Renal pelvis (tissue), 4 donors: ENCODE results near the gene CCDC102A. TPM values are rescaled to one million over a fixed set of nuclear protein-coding genes. Genes with fewer than 3 reads are reported as not detected.
A peak's percentile ranks its signal among the peaks of the same experiment; 100 is the strongest.

ENCODE experiments used
- DNase-seq: peaks from one replicate; pipeline ENCODE4 v3.0.0-alpha.2; 2013
- polyA plus RNA-seq, 3 donors: library from polyadenylated mRNA; unstranded; fragments of 120-200 nt; gene quantifications; one replicate each; pipeline ENCODE4 v1.2.1, GENCODE V29; 2013; ENCODE audit not compliant: insufficient read length in 3 of 3

The CCDC102A gene
- polyA plus RNA-seq, 3 donors = 15.3 to 20.6 (median 19.6) TPM

DNA sequence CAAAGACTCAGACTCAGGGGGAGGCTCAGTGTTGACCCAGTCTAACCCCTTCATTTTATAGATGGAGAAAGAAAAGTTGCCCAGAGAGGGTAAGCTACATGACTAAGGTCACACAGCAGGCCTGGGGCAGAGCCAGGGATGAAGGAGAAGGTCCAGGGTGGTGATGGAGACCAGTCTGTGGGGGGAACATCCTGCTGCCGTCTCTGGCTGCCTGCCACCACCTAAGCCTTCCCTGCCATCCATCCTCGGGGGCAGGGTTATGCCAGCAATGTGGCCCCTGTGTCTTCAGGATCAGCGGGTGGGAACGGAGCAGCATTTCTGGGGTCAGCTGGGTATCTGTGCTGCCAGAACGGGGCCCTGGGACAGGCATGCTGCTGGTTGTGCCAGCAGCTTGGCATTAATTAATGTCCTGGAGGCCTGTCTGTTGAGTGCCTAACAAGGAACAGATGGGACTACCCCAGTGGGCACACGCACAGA is 55.6 kb downstream of the CCDC102A start:
- DNase-seq = no peak

DNA sequence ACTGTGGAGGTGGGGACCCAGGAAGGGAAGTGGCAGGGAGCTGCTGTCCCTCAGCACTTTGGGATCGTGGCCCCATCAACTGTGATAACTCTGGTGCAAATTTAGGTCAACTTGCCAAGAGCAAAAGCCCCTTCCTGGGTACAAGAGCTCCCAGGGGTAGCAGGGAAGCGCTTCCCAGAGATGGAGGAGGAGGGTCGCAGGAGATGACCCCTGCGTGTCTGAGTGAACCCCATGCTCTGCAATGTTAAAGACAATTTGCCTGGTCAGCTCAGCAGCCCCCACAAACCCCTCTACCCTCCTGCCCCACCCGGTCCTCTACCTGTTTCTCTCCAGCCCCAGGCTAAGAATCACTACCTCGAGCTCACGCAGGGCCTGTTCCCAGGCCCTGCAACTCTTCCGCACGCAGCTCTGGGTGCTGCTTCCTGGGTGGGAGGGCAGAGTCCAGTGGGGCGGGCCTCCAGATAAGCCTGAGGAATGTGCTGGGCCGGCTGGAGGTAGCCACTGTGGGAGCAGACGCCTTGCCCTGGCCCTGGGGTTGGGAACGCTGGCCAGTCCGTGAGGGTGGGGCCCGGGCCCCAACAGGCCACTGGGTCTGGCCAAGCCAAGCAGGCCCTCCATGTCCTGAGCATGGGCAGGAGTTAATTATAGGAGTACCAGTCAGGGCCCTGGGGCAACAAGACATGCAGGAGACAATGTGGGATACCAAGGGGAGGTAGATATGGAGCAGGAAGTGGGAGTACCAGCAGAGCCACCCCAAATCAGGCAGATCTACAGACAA is 56.2 kb downstream of the CCDC102A start:
- DNase-seq = no peak

DNA sequence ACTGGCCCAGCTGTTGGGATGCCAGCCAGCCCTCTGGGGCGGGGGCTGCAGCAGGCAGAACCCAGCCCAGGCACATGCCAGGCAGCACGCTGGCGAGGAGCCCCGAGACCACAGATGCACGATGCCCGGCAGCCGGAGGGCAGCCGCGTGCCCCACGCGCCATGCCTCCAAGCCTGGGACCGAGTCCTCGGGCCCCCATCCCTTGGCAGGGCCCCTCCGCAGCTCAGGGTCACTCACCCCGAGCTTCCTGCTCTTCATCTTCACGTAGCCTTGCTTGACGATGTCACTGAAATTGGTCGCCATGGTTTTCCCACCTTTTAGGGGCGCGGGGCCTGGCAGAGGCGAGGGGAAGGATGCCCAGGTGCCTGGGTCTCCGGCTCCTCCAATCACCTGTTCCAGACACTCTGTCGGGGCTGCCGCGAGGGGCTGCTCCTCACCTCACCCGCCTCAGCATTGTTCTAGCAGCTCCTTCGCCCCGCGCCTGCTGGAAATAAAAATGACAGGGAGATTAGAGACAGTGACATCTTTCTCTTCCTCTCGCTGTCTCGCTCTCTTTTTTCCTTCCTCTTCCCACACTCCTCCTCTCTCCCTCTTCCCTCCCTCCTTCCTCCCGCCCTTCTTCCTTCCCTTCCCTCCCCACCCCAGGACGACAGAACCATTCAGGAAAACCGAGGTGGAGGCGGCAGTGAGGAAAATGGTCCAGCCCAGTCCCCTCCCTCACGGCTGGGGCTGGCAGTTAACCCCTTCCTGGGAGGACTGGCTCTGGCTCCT is 57.0 kb downstream of the CCDC102A start:
- peak; percentile 52 for DNase-seq

DNA sequence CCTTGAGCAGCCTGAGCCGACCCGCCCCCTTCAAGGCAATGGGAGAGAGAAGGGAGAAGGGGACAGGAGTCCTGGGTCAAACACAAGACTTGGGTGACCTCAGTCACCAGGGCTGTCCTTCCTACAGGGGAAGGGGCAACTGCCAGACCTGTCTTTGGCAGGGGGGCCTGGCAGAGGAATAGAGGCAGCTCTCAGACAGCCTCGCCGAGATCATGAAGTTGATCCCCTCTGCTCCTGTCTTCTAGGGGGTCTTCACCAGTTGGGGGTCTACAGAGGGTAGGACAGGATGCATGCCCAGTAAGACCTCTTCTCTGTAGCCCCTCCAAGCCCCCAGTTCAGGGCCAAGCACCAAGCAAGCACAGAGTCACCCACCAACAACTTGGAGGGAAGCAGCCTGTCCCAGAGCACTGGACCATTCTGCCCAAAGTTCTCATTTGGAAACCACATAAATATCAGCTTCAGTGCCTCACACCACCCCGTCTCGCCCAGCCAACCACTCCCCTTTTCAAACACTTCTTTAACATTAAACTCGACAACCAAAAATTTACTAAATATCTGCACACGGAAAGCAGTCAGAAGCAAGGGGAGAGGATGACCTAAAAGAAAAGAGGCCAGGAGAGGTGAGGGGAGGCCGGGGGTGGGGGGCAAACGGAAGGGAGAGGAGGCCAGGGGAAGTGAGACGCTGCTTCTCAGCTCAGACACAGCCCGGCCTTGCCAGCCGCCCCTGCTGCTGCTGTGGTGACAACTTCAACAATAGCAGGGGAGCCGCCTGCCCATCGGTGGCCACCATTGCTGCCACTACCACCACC is 57.8 kb downstream of the CCDC102A start:
- no peak for DNase-seq

DNA sequence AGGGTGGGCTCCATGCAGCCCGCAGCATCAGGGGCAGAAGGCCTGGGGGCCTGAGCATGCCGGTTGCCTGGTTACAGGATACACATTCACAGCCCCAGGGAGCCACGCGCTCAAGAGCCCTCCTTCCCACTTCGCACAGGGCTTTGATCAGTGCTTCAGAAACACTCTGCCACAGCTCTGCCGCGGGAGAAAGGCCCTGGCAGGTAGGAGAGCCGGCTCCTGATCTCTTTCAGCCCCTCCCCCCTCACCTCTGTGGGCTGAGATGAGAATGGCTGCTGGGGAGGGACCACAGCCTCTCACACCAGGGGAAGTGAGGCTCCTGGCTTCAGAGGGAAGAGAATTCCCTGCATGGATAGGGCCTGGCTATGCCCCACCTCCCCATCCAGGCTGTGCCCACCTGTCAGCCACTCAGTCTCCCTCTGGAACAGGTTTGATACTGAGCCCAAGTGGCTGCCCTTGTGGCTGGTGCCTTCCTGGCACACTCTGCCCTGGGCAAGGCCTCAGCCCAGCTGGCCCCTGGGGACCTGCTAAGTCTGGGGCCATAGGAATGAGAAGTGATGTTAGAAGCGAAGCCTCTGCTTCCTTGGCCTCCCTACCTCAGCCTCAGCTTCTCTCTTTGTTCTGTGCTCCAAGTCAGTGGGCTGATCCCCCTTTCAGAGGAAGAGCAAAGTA is 58.7 kb downstream of the CCDC102A start:
- no peak for DNase-seq

DNA sequence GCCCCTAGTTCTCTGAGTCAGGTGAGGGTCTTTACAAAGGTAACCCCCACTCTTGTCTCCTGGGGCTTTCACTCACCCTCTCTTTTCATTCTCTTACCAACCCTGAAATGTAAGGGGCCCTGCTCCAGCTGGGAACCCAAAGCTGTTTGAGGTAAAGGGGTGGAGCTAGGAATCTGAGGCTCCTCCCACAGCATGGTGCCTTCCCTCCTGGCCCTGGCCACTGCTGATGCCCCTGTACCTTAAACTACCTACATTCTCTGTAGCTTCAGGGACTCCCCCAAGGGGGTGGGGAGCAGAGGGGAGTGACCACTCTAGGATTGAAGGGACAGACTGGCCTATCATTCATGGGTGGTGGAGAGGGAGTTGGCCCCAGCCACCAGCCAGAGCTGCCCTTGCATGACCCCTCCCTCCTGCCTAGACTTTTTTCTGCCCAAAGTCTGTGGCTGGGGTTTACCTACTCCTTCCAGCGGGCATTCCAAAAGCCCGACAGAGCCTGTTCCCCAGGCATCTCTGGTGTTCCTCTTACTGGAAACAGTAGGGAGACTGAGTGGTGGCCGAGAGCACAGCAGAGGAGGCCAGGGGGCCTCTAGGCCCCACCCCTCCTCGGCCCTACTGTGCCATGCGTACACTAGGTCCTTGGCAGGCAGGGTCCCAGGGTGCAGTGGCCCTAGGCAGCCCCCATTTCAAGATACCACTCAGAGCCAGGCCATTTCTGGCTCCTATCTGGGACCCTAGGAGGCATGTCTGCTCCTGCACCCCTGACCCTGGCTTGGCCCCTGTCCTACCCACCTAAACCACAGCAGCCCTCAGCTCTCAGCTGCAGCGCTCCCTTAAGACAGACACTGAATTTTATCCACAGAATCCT is 59.6 kb downstream of the CCDC102A start:
- no peak for DNase-seq

DNA sequence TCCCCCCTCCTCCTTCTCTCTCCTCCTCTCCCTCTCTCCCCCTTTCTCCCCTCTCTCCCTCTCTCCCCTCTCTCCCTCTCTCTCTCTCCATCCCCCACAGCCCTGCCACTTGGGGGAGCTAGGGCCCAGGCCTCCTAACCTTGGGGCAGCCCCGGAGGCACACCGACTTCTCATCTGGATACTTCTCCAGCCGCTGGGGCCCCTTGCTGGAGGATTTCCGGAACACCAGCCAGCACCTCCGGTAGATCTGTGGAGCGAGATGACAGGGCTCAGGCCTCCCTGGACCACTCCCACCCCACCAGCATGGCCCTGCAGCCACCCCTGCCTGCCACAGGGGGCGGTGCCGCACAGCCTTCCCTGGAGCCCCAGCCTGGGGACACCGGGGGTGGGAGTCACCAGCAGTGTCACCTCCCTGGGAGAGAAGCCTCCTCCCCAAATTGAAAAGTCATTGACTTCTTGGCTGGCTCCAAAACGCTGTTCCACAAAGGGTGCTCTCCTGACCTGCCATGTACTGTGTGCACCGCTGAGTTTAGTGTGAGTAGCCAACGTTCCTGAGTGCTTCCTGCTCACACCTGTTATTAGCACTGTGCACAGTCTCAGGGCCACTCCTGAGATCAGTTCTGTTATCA is 60.5 kb downstream of the CCDC102A start:
- peak; percentile 54 for DNase-seq

DNA sequence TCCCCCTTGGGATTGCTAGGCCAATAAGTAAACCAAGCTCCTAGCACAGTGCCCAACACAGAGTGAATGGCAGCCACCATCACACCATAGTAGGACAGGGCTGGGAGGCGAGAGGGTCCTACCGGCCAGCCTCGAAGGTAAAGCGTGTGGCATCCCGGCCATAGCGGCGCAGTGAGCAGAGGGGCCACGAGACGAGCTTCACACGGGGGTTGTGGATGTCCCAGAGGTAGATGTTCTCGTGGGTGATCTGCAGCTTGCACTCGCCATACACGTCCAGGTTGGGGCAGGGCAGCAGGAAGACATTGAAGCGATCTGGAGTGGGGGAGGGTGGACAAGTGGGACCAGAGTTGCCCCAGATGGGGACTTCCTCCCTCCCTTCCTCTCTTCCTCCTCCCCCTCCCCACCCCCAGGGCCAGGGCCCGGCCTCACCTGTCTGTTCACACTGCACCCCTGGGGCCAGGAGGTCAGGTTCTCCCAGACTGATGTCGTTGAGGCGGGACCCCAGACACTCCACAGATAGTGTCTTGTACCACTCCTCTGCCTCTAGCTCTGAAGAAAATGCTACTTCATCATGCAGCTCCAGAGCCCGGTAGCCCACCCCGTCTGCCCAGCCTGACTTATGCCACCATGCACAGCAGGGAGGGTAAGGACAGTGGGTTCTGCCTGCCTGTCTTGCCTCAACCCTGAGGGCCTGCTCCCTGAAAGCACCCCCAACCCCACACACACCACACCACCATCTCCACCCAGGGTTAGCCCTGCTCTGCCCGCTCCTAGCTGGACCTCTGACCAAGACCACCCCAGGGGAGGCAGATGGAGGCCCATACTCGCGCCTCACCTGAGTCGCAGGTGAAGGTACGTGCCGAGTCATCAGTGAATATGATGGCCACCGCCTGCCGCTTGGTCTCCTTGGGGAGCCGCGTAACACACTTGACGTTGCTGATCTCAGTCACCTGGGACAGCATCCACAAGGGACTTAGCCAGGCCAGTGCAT is 61.4 kb downstream of the CCDC102A start:
- no peak for DNase-seq

DNA sequence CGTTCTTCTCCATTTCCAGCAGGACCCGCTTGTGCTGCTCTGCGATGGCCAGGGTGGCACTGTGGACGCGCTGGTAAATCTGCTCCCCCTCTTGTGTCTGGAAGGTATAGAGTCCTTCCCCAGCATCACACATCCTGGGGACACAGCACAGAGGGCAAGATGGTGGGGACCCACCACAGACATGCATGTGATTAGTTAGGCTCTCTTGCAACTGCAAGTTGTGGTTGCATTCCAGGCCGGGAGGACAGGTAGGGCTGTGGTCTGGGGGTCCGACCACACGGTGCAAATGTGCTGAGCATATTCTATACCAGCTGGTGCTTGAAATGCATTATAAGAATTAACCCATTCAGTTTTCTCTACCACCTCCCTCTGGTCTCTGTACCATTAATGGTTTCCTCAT is 62.5 kb downstream of the CCDC102A start:
- DNase-seq = no peak

DNA sequence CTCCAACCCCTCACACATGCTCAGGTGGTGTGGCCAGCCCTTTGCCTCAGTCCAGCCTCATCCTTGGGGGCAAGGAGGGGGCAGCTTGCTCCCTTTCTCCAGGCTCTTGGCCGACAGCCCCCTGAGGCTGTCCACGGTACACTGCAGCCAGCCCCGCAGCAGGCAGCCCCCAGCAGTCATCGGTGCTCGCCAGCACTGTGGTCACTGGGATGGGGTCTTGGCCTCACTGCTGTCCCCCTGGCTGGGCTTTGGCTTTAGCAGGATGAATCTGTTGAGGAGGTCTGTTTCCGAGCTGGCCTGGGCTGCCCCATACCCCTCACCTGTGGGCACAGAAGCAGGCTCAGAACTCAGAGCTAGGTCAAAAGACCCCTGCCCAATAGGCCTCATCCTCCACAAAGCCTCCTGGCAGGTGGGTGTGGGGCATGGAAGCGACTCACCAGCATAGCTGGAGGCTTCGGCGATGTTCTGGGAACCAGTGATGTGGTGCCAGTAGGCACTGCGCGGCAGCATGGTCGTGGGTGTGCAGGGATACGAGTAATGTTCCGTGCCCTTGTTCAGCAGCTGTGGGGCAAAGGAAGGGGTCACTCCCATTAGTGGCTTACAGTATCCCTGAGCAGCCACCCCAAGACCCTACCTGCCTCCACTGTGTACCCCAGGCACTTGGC is 63.1 kb downstream of the CCDC102A start:
- DNase-seq = no peak

DNA sequence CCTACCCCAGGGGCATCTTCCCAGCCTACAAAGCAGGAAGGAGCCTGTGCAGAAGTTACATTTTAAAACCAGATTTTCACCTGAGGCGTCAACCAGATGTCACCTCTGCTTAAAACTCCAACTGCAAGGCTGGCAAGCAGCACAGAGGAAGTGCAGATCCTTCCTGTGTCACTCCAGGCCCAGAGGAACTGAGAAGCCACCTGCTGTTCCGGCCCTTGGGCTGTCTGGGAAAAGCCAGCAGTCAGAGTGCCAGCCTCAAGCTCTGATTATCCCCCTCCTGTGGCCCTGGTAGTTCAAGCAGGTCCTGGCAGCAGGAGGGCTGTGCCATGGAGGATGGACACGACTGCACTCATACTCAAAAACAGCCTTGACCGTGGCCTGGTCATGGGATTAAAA is 63.7 kb downstream of the CCDC102A start:
- no peak for DNase-seq

DNA sequence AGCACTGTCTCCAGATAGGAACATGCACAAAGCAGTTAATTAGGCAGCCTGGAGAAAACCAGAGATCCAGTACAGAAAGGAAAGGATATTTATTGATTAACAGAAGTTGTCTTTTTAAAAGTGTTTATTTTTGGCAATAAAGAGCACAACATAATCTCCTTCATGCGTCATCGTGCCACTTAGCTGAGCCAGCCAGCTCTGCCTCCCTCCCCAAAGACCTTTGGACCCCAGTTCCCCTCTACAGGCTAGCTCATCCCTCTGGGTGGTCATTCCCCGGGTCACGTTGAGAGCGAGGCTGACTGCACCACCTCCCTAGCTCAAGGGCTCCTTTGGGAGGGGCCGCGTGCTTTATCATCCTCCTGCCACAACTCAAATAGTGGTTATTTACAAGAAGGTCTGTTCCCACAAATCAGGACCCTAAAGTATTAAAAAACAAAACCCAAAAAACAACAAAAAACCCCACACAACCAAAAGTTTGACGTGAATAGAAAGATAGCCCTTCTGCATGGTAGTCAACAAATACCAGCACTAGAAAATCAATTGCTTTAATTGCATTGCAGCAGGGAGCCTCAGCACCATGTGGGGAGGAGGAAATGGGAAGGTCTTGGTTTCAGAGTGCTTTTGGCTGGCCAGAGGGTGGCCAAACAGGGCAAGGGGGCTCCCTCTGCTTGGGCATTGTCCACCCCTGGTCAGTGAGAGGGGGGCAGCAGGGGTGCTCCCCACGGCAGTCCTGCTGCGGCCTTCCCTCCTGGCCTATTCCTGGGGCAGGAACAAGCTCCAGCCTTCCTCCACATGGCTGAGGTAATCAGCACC is 64.3 kb downstream of the CCDC102A start:
- DNase-seq = no peak

DNA sequence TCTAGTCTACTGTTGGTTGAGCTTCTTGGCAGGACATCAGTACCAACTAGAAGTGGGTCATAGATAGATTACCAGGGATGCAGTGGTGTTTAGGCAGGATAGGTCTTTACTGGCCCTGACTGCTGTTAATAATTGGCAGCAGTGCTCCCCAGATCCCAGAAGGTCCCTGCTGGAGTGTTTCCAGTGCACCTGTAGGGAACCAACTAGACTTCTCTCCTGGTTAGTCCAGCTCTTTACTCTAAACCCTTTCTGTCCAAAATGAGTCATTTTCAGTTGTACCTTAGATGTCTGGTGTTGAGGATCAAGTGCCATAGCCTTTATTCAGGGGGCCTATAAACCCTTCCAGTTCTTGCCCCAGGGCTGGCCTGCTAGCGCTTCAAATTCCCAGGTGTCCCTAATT is 65.2 kb downstream of the CCDC102A start:
- DNase-seq = no peak

DNA sequence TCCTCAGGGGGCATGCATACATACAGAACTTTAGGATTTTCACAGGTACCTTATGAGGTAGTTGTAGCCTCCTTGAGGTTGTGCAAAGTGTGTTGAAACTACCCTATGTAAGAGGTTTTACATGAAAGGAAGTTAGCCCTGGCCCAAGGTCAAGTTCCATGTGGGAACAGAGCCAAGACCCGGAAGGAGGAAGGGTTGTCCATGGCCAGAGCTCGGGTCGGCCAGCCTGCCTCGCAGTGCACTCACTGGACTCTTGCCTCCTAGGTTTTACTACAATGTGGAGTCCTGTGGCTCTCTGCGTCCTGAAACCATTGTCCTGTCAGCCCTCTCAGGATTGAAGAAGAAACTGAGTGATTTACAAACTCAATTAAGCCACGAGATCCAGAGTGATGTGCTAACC is 65.7 kb downstream of the CCDC102A start:
- no peak for DNase-seq

DNA sequence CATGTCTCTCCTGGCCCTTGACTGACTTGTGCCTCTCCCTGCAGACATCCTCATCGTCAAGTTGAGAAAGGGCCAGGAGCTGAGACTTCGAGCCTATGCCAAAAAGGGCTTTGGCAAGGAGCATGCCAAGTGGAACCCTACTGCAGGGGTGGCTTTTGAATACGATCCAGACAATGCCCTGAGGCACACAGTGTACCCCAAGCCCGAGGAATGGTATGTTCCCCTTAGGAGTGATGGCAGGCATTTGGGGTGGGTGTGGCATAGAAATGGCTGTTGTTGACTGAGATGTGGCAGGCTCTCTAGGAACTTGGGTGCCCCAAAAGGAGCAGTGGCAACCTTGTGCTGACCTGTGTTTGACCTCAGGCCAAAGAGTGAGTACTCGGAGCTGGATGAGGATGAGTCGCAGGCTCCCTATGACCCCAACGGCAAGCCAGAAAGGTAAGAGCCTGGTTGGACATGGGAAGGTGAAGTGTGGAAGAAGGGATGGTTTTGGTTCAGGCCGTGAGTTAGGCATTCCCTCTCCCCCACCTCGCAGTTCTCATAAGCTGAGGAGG is 66.4 kb downstream of the CCDC102A start:
- DNase-seq = no peak

DNA sequence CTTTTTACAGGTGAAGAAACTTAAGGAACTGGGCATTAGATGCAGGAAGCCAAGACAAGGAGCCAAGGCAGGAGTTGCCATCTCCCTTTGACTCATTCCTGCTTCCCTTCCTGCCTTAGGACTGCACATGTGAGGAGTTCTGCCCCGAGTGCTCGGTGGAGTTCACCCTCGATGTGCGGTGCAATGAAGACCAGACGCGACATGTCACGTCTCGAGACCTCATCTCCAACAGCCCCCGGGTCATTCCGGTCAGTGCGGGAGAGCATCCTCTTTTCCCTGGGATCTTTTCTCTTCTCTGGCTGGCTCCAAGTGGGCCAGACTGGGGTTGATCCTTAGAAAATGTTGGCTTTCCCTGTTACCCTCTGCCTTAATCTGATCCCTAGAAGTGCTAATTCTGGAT is 67.3 kb downstream of the CCDC102A start:
- DNase-seq = no peak

DNA sequence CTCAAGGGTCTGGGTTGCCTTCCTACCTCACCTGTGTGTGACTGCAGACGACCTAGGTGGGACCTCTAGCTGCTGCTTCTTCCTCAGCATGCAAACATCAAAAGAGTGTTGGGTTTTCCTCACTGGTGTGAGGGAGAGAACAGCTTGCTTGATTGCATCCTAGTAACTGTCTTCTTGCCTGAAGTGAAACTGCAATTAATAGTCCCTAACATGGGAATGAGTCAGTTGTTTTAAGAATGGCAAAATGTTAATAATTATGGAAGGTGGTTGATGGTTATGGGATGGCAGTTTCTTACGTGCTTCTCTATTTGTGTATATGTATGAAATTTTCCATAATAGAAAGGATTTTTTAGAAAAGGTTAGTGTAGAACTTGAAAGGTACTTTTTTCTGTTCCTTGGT is 68.0 kb downstream of the CCDC102A start:
- no peak for DNase-seq
